GM23338 (cell line): ENCODE measurements around the gene INTS2. TPM values are rescaled to one million over a fixed set of nuclear protein-coding genes. Genes with fewer than 3 reads are reported as not detected.
"Not testable (repeated sequence)": the region's sequence is repeated elsewhere in the genome, so short reads cannot be mapped to it uniquely, and the experiment has no call there.

Experiments used
- ATAC-seq: fragments of 200-7000 bp; cut with Tn5 transposase; 3 replicates; pipeline ENCODE4 v1.9.1; 2020
- DNase-seq: peaks from one replicate; pipeline ENCODE4 v3.0.0-alpha.2; 2015; ENCODE audit warnings: low spot score
- H2AFZ ChIP-seq: fragments of 200-600 bp; sonication (generic); 2 replicates; pipeline ENCODE4 v1.8.0; 2016; ENCODE audit warnings: antibody characterized with exemption, mild to moderate bottlenecking, moderate library complexity
- H3F3A ChIP-seq: fragments of 200-600 bp; sonication (generic); replicated peaks from 2 replicates; pipeline ENCODE4 v1.8.0; 2017; ENCODE audit warnings: antibody characterized with exemption, mixed run types, low read depth
- H3K27ac ChIP-seq: fragments of 200-600 bp; sonication (generic); 2 replicates; pipeline ENCODE4 v1.6.1; 2016; ENCODE audit warnings: low read depth
- H3K27me3 ChIP-seq: fragments of 200-600 bp; sonication (generic); 2 replicates; pipeline ENCODE4 v1.8.0; 2016; ENCODE audit warnings: mild to moderate bottlenecking, mixed run types, moderate library complexity; ENCODE audit not compliant: insufficient read depth
- H3K36me3 ChIP-seq: fragments of 200-600 bp; sonication (generic); 2 replicates; pipeline ENCODE4 v1.8.0; 2016; ENCODE audit warnings: mild to moderate bottlenecking; ENCODE audit not compliant: insufficient read depth
- H3K4me1 ChIP-seq: fragments of 200-600 bp; sonication (generic); 2 replicates; pipeline ENCODE4 v1.8.0; 2016; ENCODE audit warnings: mild to moderate bottlenecking, moderate library complexity; ENCODE audit not compliant: insufficient read depth
- H3K4me2 ChIP-seq: fragments of 200-600 bp; sonication (generic); 2 replicates; pipeline ENCODE4 v1.7.1; 2017; ENCODE audit warnings: mixed run types
- H3K4me3 ChIP-seq: fragments of 200-600 bp; sonication (generic); 2 replicates; pipeline ENCODE4 v1.6.1; 2016; ENCODE audit warnings: mixed run types
- H3K79me2 ChIP-seq: fragments of 200-600 bp; sonication (generic); replicated peaks from 2 replicates; pipeline ENCODE4 v1.8.0; 2017; ENCODE audit warnings: mild to moderate bottlenecking; ENCODE audit not compliant: insufficient read depth
- H3K9me2 ChIP-seq: fragments of 200-600 bp; sonication (generic); 2 replicates; pipeline ENCODE4 v1.8.0; 2017; ENCODE audit not compliant: insufficient read depth
- H4K20me1 ChIP-seq: fragments of 200-600 bp; sonication (generic); replicated peaks from 2 replicates; pipeline ENCODE4 v1.8.0; 2017; ENCODE audit warnings: mild to moderate bottlenecking; ENCODE audit not compliant: insufficient read depth
- H3K27ac Mint-ChIP-seq: 2 replicates; pipeline ENCODE4 v1.8.0; 2020; ENCODE audit warnings: inconsistent platforms, mild to moderate bottlenecking, moderate library complexity, mixed read lengths
- H3K27me3 Mint-ChIP-seq: 3 replicates; pipeline ENCODE4 v1.8.0; 2022; ENCODE audit warnings: low read depth, mild to moderate bottlenecking, moderate library complexity, mixed read lengths, inconsistent platforms; ENCODE audit not compliant: insufficient read depth, poor library complexity
- H3K36me3 Mint-ChIP-seq: 3 replicates; pipeline ENCODE4 v1.8.0; 2021; ENCODE audit warnings: low read depth, mild to moderate bottlenecking, inconsistent platforms, moderate library complexity, mixed read lengths
- H3K4me1 Mint-ChIP-seq: 3 replicates; pipeline ENCODE4 v1.8.0; 2020; ENCODE audit warnings: mild to moderate bottlenecking, inconsistent platforms, mixed read lengths
- H3K4me3 Mint-ChIP-seq: 3 replicates; pipeline ENCODE4 v1.8.0; 2021; ENCODE audit warnings: moderate library complexity, mild to moderate bottlenecking, inconsistent platforms, mixed read lengths
- H3K9me3 Mint-ChIP-seq: 3 replicates; pipeline ENCODE4 v1.8.0; 2020; ENCODE audit warnings: moderate library complexity, mild to moderate bottlenecking, inconsistent platforms, mixed read lengths
- ETS1 ChIP-seq: IDR thresholded peaks from 2 replicates; pipeline ENCODE4 v1.6.1; 2016; ENCODE audit warnings: antibody characterized with exemption
- EZH2 ChIP-seq: fragments of 200-600 bp; sonication (generic); IDR thresholded peaks from one replicate; pipeline ENCODE4 v1.8.0; 2017; ENCODE audit warnings: antibody characterized with exemption, mild to moderate bottlenecking, low read depth; ENCODE audit not compliant: unreplicated experiment
- NANOG ChIP-seq: IDR thresholded peaks from 2 replicates; pipeline ENCODE4 v1.6.1; 2016; ENCODE audit warnings: antibody characterized with exemption, borderline replicate concordance
- POLR2AphosphoS5 ChIP-seq: IDR thresholded peaks from 2 replicates; pipeline ENCODE4 v1.6.1; 2016; ENCODE audit warnings: antibody characterized with exemption, low read depth
- REST ChIP-seq: IDR thresholded peaks from one replicate; pipeline ENCODE4 v1.6.1; 2018; ENCODE audit warnings: antibody characterized with exemption; ENCODE audit not compliant: unreplicated experiment
- ZNF114 ChIP-seq: fragments of 250-450 bp; sonication (Bioruptor Pico); IDR thresholded peaks from 2 replicates; pipeline ENCODE4 v1.5.0; 2020; ENCODE audit warnings: mild to moderate bottlenecking, moderate library complexity
- ZNF331 ChIP-seq: fragments of 250-450 bp; sonication (Bioruptor Pico); IDR thresholded peaks from 2 replicates; pipeline ENCODE4 v1.5.0; 2020; ENCODE audit warnings: low read depth, mild to moderate bottlenecking, moderate library complexity
- polyA plus RNA-seq: library from polyadenylated mRNA; unstranded; fragments of >200 nt; fragmentation: Nextera tagmentation; extraction: Ambion mirVana; gene quantifications from 2 replicates; pipeline ENCODE4 v1.2.1, GENCODE V29; 2016
- total RNA-seq: library from RNA; depleted of rRNA; stranded (reverse); fragments of >200 nt; shearing (Covaris generic); gene quantifications from 2 replicates; pipeline ENCODE4 v1.2.3, GENCODE V29; 2014

INTS2 gene
- total and polyA plus RNA-seq, 2 experiments from 2014 or later, result 5.9 to 31.6 TPM

GRCh38 chr17:61827649-61828395, 100.0 kb downstream of the INTS2 start:
- Mint-ChIP-seq H3K36me3 (peaks cover 37% of the 10 kb centered on the region), H3K9me3 (peaks cover 8% of the 10 kb centered on the region; the same call in 2 of the 3 replicates), H3K27me3 (no peaks in the 10 kb centered on the region), H3K4me3 (no peak overlapping the region), H3K27ac (no peak overlapping the region), H3K4me1 (no peaks in the 10 kb centered on the region)
- Histone ChIP-seq H3K79me2 (peaks cover 8% of the 10 kb centered on the region; the same call in 1 of the 2 replicates), H3K9me2 (no peaks in the 10 kb centered on the region), H3K4me1 (no peaks in the 10 kb centered on the region), H3K4me3 (no peak overlapping the region), H3K27ac (no peak overlapping the region), H2AFZ (no peak overlapping the region), H3K36me3 (peaks cover 5% of the 10 kb centered on the region; the same call in 1 of the 2 replicates), H3K4me2 (no peak overlapping the region), H3K27me3 (no peaks in the 10 kb centered on the region), H3F3A (no peaks in the 10 kb centered on the region), H4K20me1 (no peaks in the 10 kb centered on the region)
- no peak for DNase-seq
- ATAC-seq, result no peak
- TF ChIP-seq ETS1, result no peak

GRCh38 chr17:61826866-61827265, 100.9 kb downstream of the INTS2 start:
- H3K27me3 ChIP-seq, H2AFZ ChIP-seq, H3K4me3 ChIP-seq, DNase-seq, H3K27me3 Mint-ChIP-seq, H3K36me3 ChIP-seq, H3K79me2 ChIP-seq, H3K27ac Mint-ChIP-seq, ATAC-seq, H3K9me2 ChIP-seq, H3K4me1 ChIP-seq, H3F3A ChIP-seq, H3K4me3 Mint-ChIP-seq, H3K9me3 Mint-ChIP-seq, H4K20me1 ChIP-seq, H3K27ac ChIP-seq, H3K4me1 Mint-ChIP-seq, H3K4me2 ChIP-seq: not testable (repeated sequence)
- peaks cover 42% of the 10 kb centered on the region for H3K36me3 Mint-ChIP-seq

GRCh38 chr17:61826198-61826597, 101.6 kb downstream of the INTS2 start:
- peaks cover 46% of the 10 kb centered on the region for H3K36me3 Mint-ChIP-seq
- not testable (repeated sequence) for H3K27ac Mint-ChIP-seq, H3K27me3 Mint-ChIP-seq

GRCh38 chr17:61825448-61826137, 102.2 kb downstream of the INTS2 start:
- Histone ChIP-seq H3K4me1 (no peaks in the 10 kb centered on the region), H3K4me3 (no peak overlapping the region), H3K4me2 (no peak overlapping the region), H4K20me1 (no peaks in the 10 kb centered on the region), H3K79me2 (peaks cover 8% of the 10 kb centered on the region; the same call in 1 of the 2 replicates), H3K9me2 (no peaks in the 10 kb centered on the region), H3K27me3 (no peaks in the 10 kb centered on the region), H3F3A (no peaks in the 10 kb centered on the region), H2AFZ (no peak overlapping the region), H3K27ac (no peak overlapping the region), H3K36me3 (peaks cover 9% of the 10 kb centered on the region; the same call in 1 of the 2 replicates)
- Mint-ChIP-seq H3K27ac (no peak overlapping the region), H3K4me1 (no peaks in the 10 kb centered on the region), H3K27me3 (no peaks in the 10 kb centered on the region), H3K36me3 (peaks cover 52% of the 10 kb centered on the region), H3K9me3 (peaks cover 8% of the 10 kb centered on the region; the same call in 2 of the 3 replicates), H3K4me3 (no peak overlapping the region)
- no peak for ATAC-seq
- no peak for DNase-seq
- TF ChIP-seq ZNF114 (CRISPR knock-in tag) (no peak), REST (no peak), ZNF331 (no peak), ETS1 (no peak), POLR2AphosphoS5 (no peak), EZH2 (no peak), NANOG (no peak)

More at GRCh38 chr17:61826198-61826597, 101.6 kb downstream of the INTS2 start:
- H3K9me2 ChIP-seq, H3K4me3 Mint-ChIP-seq, H3K79me2 ChIP-seq, H3K9me3 Mint-ChIP-seq, DNase-seq, H3K4me1 Mint-ChIP-seq, H3F3A ChIP-seq, H2AFZ ChIP-seq, H3K36me3 ChIP-seq, H3K4me3 ChIP-seq, H3K4me1 ChIP-seq, ATAC-seq, H3K27me3 ChIP-seq, H3K27ac ChIP-seq, H4K20me1 ChIP-seq, H3K4me2 ChIP-seq: not testable (repeated sequence)
